WERI-Rb-1 (cell line): ENCODE data around the gene TUBA1C.

ENCODE experiments used
- DNase-seq: peaks from one replicate; pipeline ENCODE4 v3.0.0-alpha.2; 2020
- H3K27ac ChIP-seq: fragments of 250-450 bp; sonication (Bioruptor Pico); 2 replicates; pipeline ENCODE4 v1.5.1; 2020; ENCODE audit warnings: mild to moderate bottlenecking, moderate library complexity
- H3K27me3 ChIP-seq: fragments of 250-450 bp; sonication (Bioruptor Pico); 2 replicates; pipeline ENCODE4 v1.5.1; 2021; ENCODE audit warnings: mild to moderate bottlenecking, low read depth, moderate library complexity; ENCODE audit not compliant: insufficient read depth, severe bottlenecking
- H3K36me3 ChIP-seq: fragments of 250-450 bp; sonication (Bioruptor Pico); 2 replicates; pipeline ENCODE4 v1.5.1; 2020; ENCODE audit warnings: mild to moderate bottlenecking, moderate library complexity
- H3K4me3 ChIP-seq: 2 replicates; pipeline ENCODE4 v1.5.1; 2011; ENCODE audit warnings: low read depth, mild to moderate bottlenecking, control low read depth, low read length
- H3K9me3 ChIP-seq: fragments of 250-450 bp; sonication (Bioruptor Pico); 2 replicates; pipeline ENCODE4 v1.5.1; 2021; ENCODE audit warnings: mild to moderate bottlenecking, moderate library complexity; ENCODE audit not compliant: severe bottlenecking
- TF ChIP-seq, protein P1 (sequence below): IDR thresholded peaks from 2 replicates; pipeline ENCODE4 v1.5.1; 2011; ENCODE audit warnings: low read depth, mild to moderate bottlenecking, control low read depth, inconsistent platforms, low read length

Gene TUBA1C

DNA sequence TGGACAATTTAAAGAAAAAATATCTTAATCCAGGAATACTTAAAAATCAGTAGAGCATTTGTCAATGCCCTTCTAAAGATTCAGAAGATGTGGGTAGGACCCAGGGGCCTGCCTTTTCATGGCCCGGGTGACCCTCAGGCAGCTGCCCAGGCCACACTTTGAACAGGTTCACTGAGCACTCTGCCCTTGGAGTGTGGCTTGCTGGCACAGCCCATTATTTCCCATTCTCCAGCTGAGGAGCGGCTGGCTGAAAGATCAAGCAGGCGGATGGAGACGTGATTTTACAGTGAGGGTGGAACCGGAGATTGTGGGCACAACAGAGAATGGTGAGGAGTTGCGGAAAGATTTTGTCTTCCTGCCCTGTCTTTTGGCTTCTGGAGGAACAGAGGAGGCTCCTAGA, 23.0 kb downstream of the TUBA1C start:
- no peaks in the 10 kb centered on the region for H3K27me3 ChIP-seq
- TF ChIP-seq, protein P1, sequence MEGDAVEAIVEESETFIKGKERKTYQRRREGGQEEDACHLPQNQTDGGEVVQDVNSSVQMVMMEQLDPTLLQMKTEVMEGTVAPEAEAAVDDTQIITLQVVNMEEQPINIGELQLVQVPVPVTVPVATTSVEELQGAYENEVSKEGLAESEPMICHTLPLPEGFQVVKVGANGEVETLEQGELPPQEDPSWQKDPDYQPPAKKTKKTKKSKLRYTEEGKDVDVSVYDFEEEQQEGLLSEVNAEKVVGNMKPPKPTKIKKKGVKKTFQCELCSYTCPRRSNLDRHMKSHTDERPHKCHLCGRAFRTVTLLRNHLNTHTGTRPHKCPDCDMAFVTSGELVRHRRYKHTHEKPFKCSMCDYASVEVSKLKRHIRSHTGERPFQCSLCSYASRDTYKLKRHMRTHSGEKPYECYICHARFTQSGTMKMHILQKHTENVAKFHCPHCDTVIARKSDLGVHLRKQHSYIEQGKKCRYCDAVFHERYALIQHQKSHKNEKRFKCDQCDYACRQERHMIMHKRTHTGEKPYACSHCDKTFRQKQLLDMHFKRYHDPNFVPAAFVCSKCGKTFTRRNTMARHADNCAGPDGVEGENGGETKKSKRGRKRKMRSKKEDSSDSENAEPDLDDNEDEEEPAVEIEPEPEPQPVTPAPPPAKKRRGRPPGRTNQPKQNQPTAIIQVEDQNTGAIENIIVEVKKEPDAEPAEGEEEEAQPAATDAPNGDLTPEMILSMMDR = no peak
- H3K27ac ChIP-seq = no peak overlapping the region
- no peaks in the 10 kb centered on the region for H3K9me3 ChIP-seq
- H3K36me3 ChIP-seq = no peaks in the 10 kb centered on the region
- no peak overlapping the region for H3K4me3 ChIP-seq
- no peak for DNase-seq

DNA sequence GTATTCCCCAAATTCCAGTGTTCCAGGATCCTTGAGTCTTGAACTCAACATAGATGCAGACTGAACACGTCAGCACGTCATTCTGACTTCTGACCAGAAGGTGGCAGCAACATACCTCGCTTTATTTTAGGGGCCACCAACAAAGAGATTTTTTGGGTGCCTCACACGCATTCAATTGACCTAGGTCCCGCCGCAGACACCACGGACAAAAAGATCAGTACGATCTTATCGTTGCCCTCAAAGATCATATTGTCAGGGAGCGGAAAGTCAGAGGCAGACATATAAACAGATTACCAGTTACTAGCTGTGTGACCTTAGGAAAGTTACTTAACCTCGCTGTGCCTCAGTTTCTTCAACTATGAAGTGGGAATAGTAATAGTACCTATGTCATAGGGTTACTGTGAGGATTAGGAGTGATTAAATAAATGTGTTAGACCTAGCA, 23.6 kb downstream of the TUBA1C start:
- H3K27me3 ChIP-seq = no peaks in the 10 kb centered on the region
- H3K36me3 ChIP-seq = no peaks in the 10 kb centered on the region
- H3K4me3 ChIP-seq = no peak overlapping the region
- TF ChIP-seq, protein P1 = peak; percentile 73
- H3K9me3 ChIP-seq = no peaks in the 10 kb centered on the region
- H3K27ac ChIP-seq = no peak overlapping the region
- peak; percentile 52 for DNase-seq

DNA sequence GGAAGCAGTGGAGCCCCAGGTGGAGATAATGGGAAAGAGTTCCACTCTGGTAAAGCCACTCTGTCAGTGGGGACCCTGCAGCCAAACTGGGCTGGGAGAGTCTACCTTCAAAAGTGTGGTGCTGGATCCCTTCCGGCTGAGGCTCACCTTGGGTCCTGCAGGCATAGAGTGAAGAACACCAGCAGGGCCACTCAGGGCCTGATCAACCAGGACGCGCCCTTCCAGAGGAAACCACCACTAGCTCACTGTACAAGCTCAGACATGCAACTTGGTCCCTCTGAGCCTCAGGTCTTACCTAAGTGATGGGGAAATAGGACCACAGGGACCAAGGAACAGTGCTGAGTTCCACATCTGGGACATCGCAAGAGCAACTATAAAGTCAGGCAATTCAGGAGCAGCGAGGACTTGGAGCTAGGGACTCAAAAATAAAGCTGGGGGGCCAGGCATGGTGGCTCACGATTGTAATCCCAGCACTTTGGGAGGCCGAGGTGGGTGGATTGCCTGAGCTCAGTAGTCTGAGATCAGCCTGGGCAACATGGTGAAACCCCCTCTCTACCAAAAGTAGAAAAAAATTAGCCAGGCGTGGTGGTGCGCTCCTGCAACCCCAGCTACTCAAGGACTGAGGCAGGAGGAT, 24.2 kb downstream of the TUBA1C start:
- no peaks in the 10 kb centered on the region for H3K36me3 ChIP-seq
- no peaks in the 10 kb centered on the region for H3K27me3 ChIP-seq
- TF ChIP-seq, protein P1 = no peak
- H3K4me3 ChIP-seq = no peak overlapping the region
- DNase-seq = no peak
- H3K9me3 ChIP-seq = no peaks in the 10 kb centered on the region
- H3K27ac ChIP-seq = no peak overlapping the region

DNA sequence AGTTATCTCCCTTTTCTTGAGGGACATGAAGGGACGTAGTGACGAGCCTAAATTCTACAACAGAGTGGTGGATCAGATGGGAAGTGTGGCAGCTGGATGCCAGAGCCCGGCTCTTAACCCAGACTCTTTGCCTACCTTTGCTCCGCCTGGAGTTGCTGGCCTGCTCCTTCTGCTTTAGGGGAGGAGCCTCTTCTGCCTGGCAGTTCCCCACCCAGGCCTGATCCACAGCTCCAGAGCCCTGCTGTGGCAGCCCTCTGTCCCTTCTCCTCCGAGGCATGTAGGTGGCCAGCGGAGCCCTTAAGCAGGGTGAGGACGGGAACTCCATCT, 27.8 kb downstream of the TUBA1C start:
- TF ChIP-seq, protein P1 = no peak
- Histone ChIP-seq H3K9me3 (no peaks in the 10 kb centered on the region), H3K4me3 (no peak overlapping the region), H3K27ac (no peak overlapping the region), H3K27me3 (no peaks in the 10 kb centered on the region), H3K36me3 (no peaks in the 10 kb centered on the region)
- peak; percentile 31 for DNase-seq

DNA sequence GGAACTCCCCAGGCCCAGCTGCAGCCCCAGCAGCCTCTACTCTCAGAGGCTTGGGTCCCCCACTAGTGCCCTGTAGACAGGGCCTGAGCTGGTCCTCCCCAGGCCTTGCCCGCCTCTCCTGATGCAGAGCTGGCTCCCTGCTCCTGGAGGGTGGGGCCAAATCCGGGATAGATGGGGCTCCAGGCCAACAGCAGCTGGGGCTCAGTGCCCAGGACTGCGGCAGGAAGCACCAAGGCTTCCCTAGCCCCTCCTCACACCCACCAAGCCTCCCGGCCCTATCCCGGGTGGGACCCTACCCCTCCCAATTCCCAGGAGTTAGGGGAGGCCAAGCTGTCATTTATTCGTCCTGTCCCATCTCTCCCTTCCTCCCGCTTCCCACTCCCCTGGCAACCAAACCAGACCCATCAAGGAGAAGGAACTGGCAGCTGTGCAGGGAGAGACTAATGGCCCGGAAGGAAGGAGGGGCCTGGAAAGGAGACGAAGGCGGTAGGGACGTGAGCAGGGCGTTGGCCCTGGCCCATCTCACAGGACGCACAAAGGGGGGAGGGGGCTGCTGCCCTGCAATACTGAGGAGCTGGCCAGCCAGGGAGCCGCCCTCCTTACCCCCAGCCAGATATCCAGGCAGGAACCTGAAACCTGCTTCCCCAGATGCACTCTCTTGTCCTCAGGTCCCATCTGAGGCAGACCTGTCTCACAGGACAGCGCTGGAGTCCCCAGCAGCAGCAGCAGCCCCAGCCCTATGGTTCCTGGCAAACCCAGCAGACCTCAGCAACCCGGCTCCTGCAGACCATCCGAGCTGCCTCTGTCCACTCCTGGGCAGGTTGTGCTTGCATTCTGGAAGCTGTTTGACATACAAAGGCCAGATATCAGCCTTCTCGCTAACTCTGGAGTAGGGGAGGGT, 28.4 kb downstream of the TUBA1C start:
- TF ChIP-seq, protein P1 = no peak
- Histone ChIP-seq H3K27me3 (no peaks in the 10 kb centered on the region), H3K9me3 (no peaks in the 10 kb centered on the region), H3K4me3 (no peak overlapping the region), H3K27ac (no peak overlapping the region), H3K36me3 (no peaks in the 10 kb centered on the region)
- no peak for DNase-seq
